GM13976 (cell line): Measurements from ENCODE around the gene SMAD7.

Source experiments
- DNase-seq: peaks from one replicate; pipeline ENCODE4 v3.0.0; 2012; ENCODE audit warnings: low spot score
- CTCF ChIP-seq: IDR thresholded peaks from 2 replicates; pipeline ENCODE4 v1.5.1; 2012; ENCODE audit warnings: borderline replicate concordance, mild to moderate bottlenecking; ENCODE audit not compliant: insufficient read depth; ENCODE audit errors: extremely low read depth, missing control alignments, control extremely low read depth
- in situ Hi-C: fragments of 300-500 bp; cut with MboI; formaldehyde crosslinking; loops from one replicate; pipeline ENCODE4 v1.12.0; 2022; ENCODE audit warnings: low sequenced_read_pairs, mixed read lengths, inconsistent platforms; ENCODE audit not compliant: unreplicated experiment

SMAD7 gene

GRCh38 chr18:48896326-48896874 lies 54.4 kb downstream of the SMAD7 start:
- TF ChIP-seq CTCF: no peak
- DNase-seq: no peak
- in situ Hi-C loops: loop anchor here (25.0 kb wide), 1 partner anchor 91 kb away; no protein-coding TSS in a partner anchor

GRCh38 chr18:48894799-48895346 lies 55.9 kb downstream of the SMAD7 start:
- in situ Hi-C loops: loop anchor here (25.0 kb wide), 1 partner anchor 92 kb away; no protein-coding TSS in a partner anchor
- DNase-seq: no peak
- TF ChIP-seq CTCF: no peak

GRCh38 chr18:48893608-48894600 lies 56.9 kb downstream of the SMAD7 start:
- no peak for DNase-seq
- TF ChIP-seq CTCF: no peak
- in situ Hi-C loops: loop anchor here (25.0 kb wide), 1 partner anchor 93 kb away; no protein-coding TSS in a partner anchor

GRCh38 chr18:48893061-48893607 lies 57.6 kb downstream of the SMAD7 start:
- in situ Hi-C loops: loop anchor here (25.0 kb wide), 1 partner anchor 94 kb away; no protein-coding TSS in a partner anchor
- TF ChIP-seq CTCF: no peak
- no peak for DNase-seq

GRCh38 chr18:48892146-48892855 lies 58.5 kb downstream of the SMAD7 start:
- no peak for TF ChIP-seq CTCF
- DNase-seq: no peak
- in situ Hi-C loops: loop anchor here (25.0 kb wide), 1 partner anchor 95 kb away; no protein-coding TSS in a partner anchor
